ENCODE results near the gene RAB7A.

The RAB7A gene

DNA sequence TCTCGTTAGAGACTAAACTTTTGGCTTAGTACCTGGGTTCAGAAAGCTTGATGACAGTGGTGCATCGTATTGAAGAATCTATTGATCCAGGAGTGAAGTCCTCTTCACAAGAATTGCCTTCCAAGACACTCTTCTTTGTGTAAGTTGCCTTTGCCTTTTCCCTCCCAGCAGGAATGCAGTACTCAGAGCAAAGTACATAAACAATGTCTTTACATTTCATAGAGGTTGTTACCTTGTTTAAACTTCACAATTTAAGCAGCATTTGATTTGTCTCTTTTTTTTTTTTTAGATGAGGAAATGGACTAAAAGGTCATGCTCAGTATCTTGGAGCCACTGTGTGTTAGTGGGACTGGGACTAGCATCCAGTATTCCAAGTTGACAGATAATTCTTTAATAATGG, 9.9 kb downstream of the RAB7A start:
- TF ChIP-seq, protein P1, sequence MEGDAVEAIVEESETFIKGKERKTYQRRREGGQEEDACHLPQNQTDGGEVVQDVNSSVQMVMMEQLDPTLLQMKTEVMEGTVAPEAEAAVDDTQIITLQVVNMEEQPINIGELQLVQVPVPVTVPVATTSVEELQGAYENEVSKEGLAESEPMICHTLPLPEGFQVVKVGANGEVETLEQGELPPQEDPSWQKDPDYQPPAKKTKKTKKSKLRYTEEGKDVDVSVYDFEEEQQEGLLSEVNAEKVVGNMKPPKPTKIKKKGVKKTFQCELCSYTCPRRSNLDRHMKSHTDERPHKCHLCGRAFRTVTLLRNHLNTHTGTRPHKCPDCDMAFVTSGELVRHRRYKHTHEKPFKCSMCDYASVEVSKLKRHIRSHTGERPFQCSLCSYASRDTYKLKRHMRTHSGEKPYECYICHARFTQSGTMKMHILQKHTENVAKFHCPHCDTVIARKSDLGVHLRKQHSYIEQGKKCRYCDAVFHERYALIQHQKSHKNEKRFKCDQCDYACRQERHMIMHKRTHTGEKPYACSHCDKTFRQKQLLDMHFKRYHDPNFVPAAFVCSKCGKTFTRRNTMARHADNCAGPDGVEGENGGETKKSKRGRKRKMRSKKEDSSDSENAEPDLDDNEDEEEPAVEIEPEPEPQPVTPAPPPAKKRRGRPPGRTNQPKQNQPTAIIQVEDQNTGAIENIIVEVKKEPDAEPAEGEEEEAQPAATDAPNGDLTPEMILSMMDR (IDR thresholded peaks at IDR 0.05; ENCODE audit: low read depth, low read length) = no peak
- no peak for DNase-seq (ENCODE audit: low read depth, low spot score)
- H3K4me3 ChIP-seq (ENCODE audit: low read depth, low read length) = no peak overlapping the region
- in situ Hi-C loops (cut with HindIII; ENCODE audit: low sequenced_read_pairs) = no loop called here

DNA sequence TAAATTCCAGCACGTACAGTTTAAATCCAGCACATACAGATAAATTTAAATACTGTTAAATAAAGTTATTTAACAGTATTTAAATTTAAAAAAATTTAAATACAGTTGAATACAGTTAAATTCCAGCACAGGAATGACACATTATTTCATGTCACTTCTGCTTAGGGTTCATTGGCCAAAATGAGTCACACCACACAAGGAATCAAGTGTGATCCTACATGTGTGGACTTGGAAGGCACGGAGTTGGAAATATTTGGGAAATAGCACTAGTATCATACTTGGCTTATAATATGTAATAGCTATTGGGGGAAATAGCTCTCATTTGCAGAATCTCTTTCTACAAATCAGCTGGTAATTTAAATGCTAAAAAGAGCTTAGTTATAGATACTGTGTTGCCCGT, 10.6 kb downstream of the RAB7A start:
- TF ChIP-seq, protein P1 (IDR thresholded peaks at IDR 0.05; ENCODE audit: low read depth, low read length) = no peak
- DNase-seq (ENCODE audit: low read depth, low spot score) = no peak
- in situ Hi-C loops (cut with HindIII; ENCODE audit: low sequenced_read_pairs) = no loop called here
- H3K4me3 ChIP-seq (ENCODE audit: low read depth, low read length) = no peak overlapping the region

DNA sequence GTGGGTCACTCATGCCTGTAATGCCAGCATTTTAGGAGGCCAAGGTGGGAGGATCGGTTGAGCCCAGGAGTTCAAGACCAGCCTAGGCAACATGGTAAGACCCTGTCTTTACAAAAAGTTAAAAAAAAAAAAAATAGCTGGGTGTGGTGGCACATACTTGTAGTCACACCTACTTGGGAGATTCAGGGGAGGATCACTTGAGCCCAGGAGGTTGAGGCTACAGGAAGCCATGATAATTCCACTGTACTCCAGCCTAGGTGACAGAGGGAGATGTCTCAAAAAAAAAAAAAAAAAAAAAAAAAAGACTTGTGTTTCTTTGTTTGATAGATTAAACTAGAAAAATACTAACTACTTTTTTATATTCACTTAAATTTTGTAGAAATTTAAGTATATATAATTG, 14.6 kb downstream of the RAB7A start:
- TF ChIP-seq, protein P1 (IDR thresholded peaks at IDR 0.05; ENCODE audit: low read depth, low read length) = no peak
- in situ Hi-C loops (cut with HindIII; ENCODE audit: low sequenced_read_pairs) = no loop called here
- H3K4me3 ChIP-seq (ENCODE audit: low read depth, low read length) = no peak overlapping the region
- DNase-seq (ENCODE audit: low read depth, low spot score) = no peak

DNA sequence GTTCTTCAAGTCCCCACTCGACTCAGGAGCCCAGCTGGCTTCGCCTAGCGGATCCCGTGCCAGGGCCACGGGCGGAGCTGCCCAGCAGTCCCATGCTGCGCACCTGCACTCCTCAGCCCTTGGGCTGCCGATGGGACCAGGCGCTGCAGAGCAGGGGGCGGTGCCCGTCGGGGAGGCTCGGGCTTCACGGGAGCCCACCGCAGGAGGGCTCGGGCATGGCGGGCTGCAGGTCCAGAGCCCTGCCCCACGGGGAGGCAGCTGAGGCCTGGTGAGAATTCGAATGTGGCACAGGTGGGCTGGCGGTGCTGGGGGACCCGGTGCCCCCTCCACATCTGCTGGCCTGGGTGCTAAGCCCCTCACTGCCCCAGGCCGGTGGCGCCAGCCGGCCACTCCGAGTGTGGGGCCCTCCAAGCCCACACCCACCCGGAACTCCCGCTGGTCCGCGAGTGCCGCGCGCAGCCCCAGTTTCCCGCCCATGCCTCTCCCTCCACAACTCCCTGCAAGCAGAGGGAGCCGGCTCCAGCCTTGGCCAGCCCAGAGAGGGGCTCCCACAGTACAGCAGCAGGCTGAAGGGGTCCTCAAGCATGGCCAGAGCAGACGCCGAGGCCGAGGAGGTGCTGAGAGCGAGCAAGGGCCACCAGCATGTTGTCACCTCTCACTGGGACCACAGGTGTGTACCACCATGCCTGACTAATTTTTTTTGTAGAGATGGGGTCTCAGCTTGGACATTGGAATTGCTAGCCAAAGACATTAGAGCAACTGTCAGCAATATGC, 17.0 kb downstream of the RAB7A start:
- no peak overlapping the region for H3K4me3 ChIP-seq (ENCODE audit: low read depth, low read length)
- in situ Hi-C loops (cut with HindIII; ENCODE audit: low sequenced_read_pairs) = no loop called here
- TF ChIP-seq, protein P1 (IDR thresholded peaks at IDR 0.05; ENCODE audit: low read depth, low read length) = no peak
- DNase-seq (ENCODE audit: low read depth, low spot score) = no peak

DNA sequence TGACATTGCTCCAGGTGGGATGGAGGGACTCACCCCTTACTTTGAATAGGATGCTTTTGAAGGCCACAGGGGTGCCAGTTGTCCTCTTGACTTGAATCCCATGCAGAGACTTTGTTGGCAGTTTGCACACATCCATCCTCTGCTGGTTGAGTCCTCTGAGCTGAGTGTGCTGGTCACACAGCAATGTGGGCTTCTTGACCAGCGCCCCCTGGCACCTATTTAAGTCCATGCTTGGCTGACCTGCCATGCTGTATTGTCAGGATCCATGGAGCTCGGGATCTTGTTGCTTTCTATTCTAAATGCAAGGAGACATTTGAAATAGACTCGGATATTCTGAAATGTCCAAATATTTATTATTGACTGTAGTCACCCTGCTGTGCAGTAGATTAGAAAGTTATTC, 19.8 kb downstream of the RAB7A start:
- TF ChIP-seq, protein P1 (IDR thresholded peaks at IDR 0.05; ENCODE audit: low read depth, low read length) = no peak
- H3K4me3 ChIP-seq (ENCODE audit: low read depth, low read length) = no peak overlapping the region
- in situ Hi-C loops (cut with HindIII; ENCODE audit: low sequenced_read_pairs) = no loop called here
- no peak for DNase-seq (ENCODE audit: low read depth, low spot score)

DNA sequence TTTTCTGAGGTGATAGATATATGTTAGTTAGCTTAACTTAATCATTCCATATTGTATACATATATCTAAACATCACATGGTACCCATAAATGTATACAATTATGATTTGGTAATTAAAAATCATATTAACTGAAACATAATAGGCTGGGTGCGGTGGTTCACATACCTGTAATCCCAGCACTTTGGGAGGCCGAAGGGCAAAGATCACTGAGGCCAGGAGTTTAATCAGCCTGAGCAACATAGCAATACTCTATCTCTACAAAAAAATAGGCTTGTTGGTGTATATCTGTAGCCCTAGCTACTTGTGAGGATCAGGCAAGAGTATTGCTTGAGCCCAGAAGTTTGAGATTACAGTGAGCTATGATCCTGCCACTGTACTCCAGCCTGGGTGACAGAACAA, 20.9 kb downstream of the RAB7A start:
- TF ChIP-seq, protein P1 (IDR thresholded peaks at IDR 0.05; ENCODE audit: low read depth, low read length) = no peak
- in situ Hi-C loops (cut with HindIII; ENCODE audit: low sequenced_read_pairs) = no loop called here
- DNase-seq (ENCODE audit: low read depth, low spot score) = no peak
- no peak overlapping the region for H3K4me3 ChIP-seq (ENCODE audit: low read depth, low read length)

Measured in astrocyte of the spinal cord (primary cell).